GM12801 (cell line): ENCODE results near the gene ADGRB2.

Experiments
- TF ChIP-seq, protein P1 (sequence below): IDR thresholded peaks from one replicate; pipeline ENCODE4 v1.5.1; 2011; ENCODE audit warnings: control low read depth; ENCODE audit not compliant: insufficient read length; ENCODE audit errors: extremely low read depth

Gene ADGRB2

DNA sequence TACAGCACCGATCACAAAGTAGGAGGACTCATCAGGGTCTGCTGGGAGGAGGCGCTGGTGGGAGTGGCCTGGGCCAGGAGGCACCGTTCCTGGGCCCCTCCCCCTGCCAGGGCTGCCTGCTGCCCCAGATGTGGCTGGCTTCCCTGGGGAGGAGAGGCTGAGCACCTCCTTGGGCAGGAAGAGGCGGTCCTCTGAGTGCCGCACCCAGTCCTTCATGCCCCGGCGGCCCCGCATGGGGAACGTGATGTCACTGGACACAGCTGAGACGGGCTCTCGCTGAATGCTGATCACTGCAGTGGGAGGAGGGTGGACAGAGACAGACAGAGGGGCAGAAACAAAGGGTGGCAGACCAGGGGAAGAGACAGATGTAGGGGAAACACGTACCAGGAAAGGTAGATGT lies 24.8 kb downstream of the ADGRB2 start:
- TF ChIP-seq, protein P1, sequence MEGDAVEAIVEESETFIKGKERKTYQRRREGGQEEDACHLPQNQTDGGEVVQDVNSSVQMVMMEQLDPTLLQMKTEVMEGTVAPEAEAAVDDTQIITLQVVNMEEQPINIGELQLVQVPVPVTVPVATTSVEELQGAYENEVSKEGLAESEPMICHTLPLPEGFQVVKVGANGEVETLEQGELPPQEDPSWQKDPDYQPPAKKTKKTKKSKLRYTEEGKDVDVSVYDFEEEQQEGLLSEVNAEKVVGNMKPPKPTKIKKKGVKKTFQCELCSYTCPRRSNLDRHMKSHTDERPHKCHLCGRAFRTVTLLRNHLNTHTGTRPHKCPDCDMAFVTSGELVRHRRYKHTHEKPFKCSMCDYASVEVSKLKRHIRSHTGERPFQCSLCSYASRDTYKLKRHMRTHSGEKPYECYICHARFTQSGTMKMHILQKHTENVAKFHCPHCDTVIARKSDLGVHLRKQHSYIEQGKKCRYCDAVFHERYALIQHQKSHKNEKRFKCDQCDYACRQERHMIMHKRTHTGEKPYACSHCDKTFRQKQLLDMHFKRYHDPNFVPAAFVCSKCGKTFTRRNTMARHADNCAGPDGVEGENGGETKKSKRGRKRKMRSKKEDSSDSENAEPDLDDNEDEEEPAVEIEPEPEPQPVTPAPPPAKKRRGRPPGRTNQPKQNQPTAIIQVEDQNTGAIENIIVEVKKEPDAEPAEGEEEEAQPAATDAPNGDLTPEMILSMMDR: no peak

DNA sequence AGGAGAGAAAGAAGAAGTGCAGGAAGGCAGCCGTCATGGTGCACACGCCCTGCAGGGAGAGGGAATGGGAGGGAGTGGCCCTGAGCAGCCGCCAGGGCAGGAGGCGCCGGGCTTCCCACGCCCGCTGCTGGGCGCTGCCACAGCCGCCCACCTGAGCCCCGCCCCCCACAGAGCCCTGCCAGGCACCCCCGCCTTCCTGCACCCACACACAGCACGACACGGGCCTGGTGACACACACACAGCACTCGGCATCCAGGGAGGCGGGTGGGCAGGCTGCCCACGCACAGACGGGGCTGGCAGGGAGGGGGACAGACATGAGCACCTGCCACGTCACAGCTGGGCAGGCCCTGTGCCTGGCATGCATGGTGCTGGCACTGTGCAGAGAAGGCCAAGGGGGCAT lies 27.5 kb downstream of the ADGRB2 start:
- TF ChIP-seq, protein P1: no peak

DNA sequence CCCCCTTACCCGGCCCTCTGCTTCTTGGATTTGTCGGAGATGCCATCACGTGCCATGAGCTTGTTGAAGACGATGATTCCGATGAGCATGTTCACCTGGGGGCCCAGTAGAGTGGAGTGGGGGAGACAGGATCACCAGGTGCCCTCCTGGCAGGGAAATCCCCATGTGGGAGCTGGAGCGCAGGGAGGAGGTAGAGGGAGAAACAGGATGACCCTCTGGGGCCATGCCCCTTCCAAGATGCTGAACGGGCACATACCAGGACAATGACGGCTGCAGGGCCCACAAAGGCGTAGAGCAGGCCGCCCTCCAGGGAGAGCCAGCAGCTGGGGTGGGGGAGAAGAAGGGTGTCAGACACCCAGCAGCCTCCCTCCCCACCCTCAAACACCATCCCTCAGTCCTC lies 28.6 kb downstream of the ADGRB2 start:
- TF ChIP-seq, protein P1: no peak

GRCh38 chr1:31734582-31735107 lies 29.5 kb downstream of the ADGRB2 start:
- TF ChIP-seq, protein P1: no peak

DNA sequence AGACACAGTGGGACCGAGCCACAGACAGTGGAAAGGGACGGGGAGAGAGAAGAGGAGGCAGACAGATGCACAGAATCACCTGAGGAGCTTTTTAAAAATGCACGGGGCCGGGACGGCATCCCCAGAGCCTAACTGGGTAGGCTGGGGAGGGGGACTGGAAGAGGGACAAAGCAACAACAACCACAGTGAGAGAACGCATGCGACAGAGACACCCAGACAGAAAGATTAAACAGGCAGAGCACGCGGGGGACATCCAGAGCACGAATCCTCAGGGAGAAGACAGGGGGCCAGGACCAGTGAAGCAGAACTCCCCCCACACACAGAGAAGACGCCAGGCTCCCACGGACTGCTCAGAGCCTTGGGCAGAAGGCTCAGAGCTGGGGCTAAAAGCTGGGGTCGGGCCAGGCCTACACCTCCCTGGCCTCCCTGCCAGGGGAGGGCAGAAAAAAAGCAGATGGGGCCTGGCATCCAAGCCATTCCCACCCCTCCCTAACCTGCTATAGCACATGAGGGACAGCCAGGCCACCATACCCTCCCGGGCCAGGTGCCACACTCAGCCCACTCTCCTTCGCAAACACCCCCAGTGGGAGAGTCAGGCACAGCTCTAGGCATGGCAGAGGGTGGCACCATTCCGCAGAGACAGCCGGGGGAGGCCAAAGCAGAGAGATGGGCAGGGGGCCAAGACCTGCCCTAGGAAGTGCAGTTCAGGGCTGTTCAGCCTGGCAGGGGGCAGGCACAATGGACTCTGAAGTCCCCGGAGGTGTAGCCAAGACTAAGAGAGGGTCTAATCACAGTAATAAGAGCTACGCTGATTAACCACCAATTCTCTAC lies 30.5 kb downstream of the ADGRB2 start:
- TF ChIP-seq, protein P1: no peak

GRCh38 chr1:31732751-31733289 lies 31.3 kb downstream of the ADGRB2 start:
- TF ChIP-seq, protein P1: no peak

GRCh38 chr1:31732343-31732742 lies 31.8 kb downstream of the ADGRB2 start:
- TF ChIP-seq, protein P1: no peak
